Tibial nerve (tissue), 4 donors: ENCODE measurements around the gene APEH. TPM values are rescaled to one million over a fixed set of nuclear protein-coding genes. Genes with fewer than 3 reads are reported as not detected.

ENCODE experiments used
- DNase-seq, 2 donors: peaks; one replicate each; pipeline ENCODE4 v3.0.0-alpha.2; 2019; ENCODE audit warnings: low spot score in 2 of 2
- H3K27ac ChIP-seq, 4 donors: fragments of 200-600 bp; sonication (generic) in 3 of 4; one replicate each; pipeline ENCODE4 v1.5.1; 2017 to 2019; ENCODE audit warnings: mild to moderate bottlenecking in 1 of 4
- H3K27me3 ChIP-seq, 2 donors: fragments of 200-600 bp; sonication (generic) in 1 of 2; one replicate each; pipeline versions ENCODE4 v1.5.1 to v1.6.0; 2017 to 2019
- H3K36me3 ChIP-seq, 3 donors: fragments of 200-600 bp; sonication (generic); one replicate each; pipeline ENCODE4 v1.5.1; 2018 to 2019
- H3K4me1 ChIP-seq, 4 donors: fragments of 200-600 bp; sonication (generic) in 3 of 4; one replicate each; pipeline ENCODE4 v1.5.1; 2017 to 2019
- H3K4me3 ChIP-seq, 4 donors: fragments of 200-600 bp; sonication (generic) in 3 of 4; one replicate each; pipeline ENCODE4 v1.5.1; 2017 to 2019; ENCODE audit warnings: mild to moderate bottlenecking in 1 of 4, moderate library complexity in 1 of 4
- H3K9me3 ChIP-seq, 4 donors: fragments of 200-600 bp; sonication (generic) in 3 of 4; one replicate each; pipeline ENCODE4 v1.5.1; 2017 to 2019
- EP300 ChIP-seq, 2 donors: sonication (generic); formaldehyde crosslinking; IDR thresholded peaks; one replicate each; pipeline ENCODE4 v1.6.1; 2017; ENCODE audit warnings: antibody characterized with exemption in 2 of 2, mild to moderate bottlenecking in 1 of 2
- POLR2A ChIP-seq, 2 donors: fragments of 450-650 bp; IDR thresholded peaks; one replicate each; pipeline ENCODE4 v1.6.1; 2017; ENCODE audit warnings: antibody characterized with exemption in 2 of 2, mild to moderate bottlenecking in 2 of 2, moderate library complexity in 2 of 2
- WGBS, 2 donors: methylation state at CpG; one replicate each; pipeline ENCODE4 v1.1.5; 2018; 5-methylcytosine and 5-hydroxymethylcytosine counted together
- total RNA-seq, 4 donors: library from RNA; depleted of rRNA; stranded (reverse); fragments of >200 nt; gene quantifications; one replicate each; pipeline ENCODE4 v1.1.0, GENCODE V29; 2016
- TF ChIP-seq, protein P1 (sequence below), 5 experiments: fragments of 200-600 bp in 3 of 5; fragments of 450-650 bp in 2 of 5; sonication (generic) in 3 of 5; IDR thresholded peaks; one replicate each; pipeline ENCODE4 v1.5.1; 2016 to 2019; ENCODE audit warnings: antibody characterized with exemption in 5 of 5, mild to moderate bottlenecking in 3 of 5, moderate library complexity in 2 of 5

APEH gene
- total RNA-seq, 4 donors from 2014 or later: 64.0 to 77.7 (median 65.8) TPM

DNA sequence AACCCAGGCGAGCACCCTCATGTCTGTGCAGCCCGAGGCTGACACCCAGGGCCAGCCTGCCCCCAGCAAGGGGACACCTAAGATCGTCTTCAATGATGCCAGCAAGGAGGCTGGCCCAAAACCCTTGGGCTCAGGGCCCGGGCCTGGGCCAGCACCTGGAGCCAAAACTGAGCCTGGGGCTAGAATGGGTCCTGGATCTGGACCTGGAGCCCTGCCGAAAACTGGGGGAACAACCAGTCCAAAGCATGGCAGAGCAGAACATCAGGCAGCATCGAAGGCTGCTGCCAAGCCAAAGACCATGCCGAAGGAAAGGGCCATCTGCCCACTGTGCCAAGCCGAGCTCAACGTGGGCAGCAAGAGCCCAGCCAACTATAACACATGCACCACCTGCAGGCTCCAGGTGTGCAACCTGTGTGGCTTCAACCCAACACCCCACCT lies 31.4 kb upstream of the APEH start:
- Histone ChIP-seq H3K4me3 (no peak overlapping the region), H3K27me3 (no peaks in the 10 kb centered on the region), H3K4me1 (no peaks in the 10 kb centered on the region), H3K9me3 (no peaks in the 10 kb centered on the region), H3K36me3 (peaks cover 0 to 14% (median 0%) of the 10 kb centered on the region in 3 donors), H3K27ac (no peak overlapping the region)
- TF ChIP-seq POLR2A (IDR thresholded peaks at IDR 0.05) (no peak), EP300 (IDR thresholded peaks at IDR 0.05) (no peak)
- TF ChIP-seq, protein P1, sequence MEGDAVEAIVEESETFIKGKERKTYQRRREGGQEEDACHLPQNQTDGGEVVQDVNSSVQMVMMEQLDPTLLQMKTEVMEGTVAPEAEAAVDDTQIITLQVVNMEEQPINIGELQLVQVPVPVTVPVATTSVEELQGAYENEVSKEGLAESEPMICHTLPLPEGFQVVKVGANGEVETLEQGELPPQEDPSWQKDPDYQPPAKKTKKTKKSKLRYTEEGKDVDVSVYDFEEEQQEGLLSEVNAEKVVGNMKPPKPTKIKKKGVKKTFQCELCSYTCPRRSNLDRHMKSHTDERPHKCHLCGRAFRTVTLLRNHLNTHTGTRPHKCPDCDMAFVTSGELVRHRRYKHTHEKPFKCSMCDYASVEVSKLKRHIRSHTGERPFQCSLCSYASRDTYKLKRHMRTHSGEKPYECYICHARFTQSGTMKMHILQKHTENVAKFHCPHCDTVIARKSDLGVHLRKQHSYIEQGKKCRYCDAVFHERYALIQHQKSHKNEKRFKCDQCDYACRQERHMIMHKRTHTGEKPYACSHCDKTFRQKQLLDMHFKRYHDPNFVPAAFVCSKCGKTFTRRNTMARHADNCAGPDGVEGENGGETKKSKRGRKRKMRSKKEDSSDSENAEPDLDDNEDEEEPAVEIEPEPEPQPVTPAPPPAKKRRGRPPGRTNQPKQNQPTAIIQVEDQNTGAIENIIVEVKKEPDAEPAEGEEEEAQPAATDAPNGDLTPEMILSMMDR (IDR thresholded peaks at IDR 0.05): no peak
- DNase-seq: no peak
- 94 to 96% methylated on average over 4 to 8 of the region's 9 CpGs for WGBS, 2 donors

GRCh38 chr3:49644684-49645083 lies 29.5 kb upstream of the APEH start:
- no peak overlapping the region for H3K4me3 ChIP-seq
- peaks cover 0 to 14% (median 0%) of the 10 kb centered on the region in 3 donors for H3K36me3 ChIP-seq
- WGBS, 2 donors: 81 to 87% methylated on average over 7 to 8 of the region's 8 CpGs
- H3K27ac ChIP-seq: no peak overlapping the region
- DNase-seq: no peak
- no peaks in the 10 kb centered on the region for H3K4me1 ChIP-seq
- H3K9me3 ChIP-seq: no peaks in the 10 kb centered on the region
- TF ChIP-seq EP300 (IDR thresholded peaks at IDR 0.05) (no peak), POLR2A (IDR thresholded peaks at IDR 0.05) (no peak)
- TF ChIP-seq, protein P1 (IDR thresholded peaks at IDR 0.05): no peak
- no peaks in the 10 kb centered on the region for H3K27me3 ChIP-seq

- TF ChIP-seq POLR2A (IDR thresholded peaks at IDR 0.05): no peak
- no peak for TF ChIP-seq EP300 (IDR thresholded peaks at IDR 0.05)
- TF ChIP-seq, protein P1 (IDR thresholded peaks at IDR 0.05): no peak
- no peak for DNase-seq
- no peaks in the 10 kb centered on the region for H3K4me1 ChIP-seq
- 81 to 84% methylated on average over 3 of the region's 3 CpGs for WGBS, 2 donors
- H3K27me3 ChIP-seq: no peaks in the 10 kb centered on the region
- peaks cover 0 to 18% (median 0%) of the 10 kb centered on the region in 3 donors for H3K36me3 ChIP-seq
- H3K4me3 ChIP-seq: no peak overlapping the region
- no peak overlapping the region for H3K27ac ChIP-seq
- no peaks in the 10 kb centered on the region for H3K9me3 ChIP-seq
These were observed 27.9 kb upstream of the APEH start for GRCh38 chr3:49646236-49646635.

DNA sequence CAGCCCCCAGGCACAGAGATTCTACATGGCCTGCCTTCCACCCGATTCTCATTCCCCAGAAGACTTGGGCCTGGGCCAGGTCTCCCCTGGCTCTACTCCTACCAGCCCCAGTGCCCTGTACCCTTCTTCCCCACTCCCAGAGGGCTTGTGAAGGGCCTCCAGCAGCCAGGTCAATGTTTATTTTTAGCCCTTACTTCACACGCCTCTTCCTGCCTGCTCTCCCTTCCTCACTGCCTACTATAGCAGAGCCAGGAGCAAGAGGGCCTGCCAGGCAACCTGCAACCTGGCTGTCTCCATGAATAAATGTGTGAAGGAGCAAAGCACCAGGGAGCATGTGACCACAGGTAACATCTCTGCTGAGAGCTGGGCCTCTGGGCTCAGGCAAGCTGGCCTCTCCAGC lies 26.4 kb upstream of the APEH start:
- no peak for DNase-seq
- Histone ChIP-seq H3K36me3 (peaks cover 0 to 23% (median 0%) of the 10 kb centered on the region in 3 donors), H3K27me3 (no peaks in the 10 kb centered on the region), H3K9me3 (no peaks in the 10 kb centered on the region), H3K4me3 (no peak overlapping the region), H3K27ac (no peak overlapping the region), H3K4me1 (no peaks in the 10 kb centered on the region)
- no peak for TF ChIP-seq POLR2A (IDR thresholded peaks at IDR 0.05)
- no peak for TF ChIP-seq EP300 (IDR thresholded peaks at IDR 0.05)
- TF ChIP-seq, protein P1 (IDR thresholded peaks at IDR 0.05): no peak
- WGBS, 2 donors: 62 to 71% methylated on average over 2 of the region's 2 CpGs

DNA sequence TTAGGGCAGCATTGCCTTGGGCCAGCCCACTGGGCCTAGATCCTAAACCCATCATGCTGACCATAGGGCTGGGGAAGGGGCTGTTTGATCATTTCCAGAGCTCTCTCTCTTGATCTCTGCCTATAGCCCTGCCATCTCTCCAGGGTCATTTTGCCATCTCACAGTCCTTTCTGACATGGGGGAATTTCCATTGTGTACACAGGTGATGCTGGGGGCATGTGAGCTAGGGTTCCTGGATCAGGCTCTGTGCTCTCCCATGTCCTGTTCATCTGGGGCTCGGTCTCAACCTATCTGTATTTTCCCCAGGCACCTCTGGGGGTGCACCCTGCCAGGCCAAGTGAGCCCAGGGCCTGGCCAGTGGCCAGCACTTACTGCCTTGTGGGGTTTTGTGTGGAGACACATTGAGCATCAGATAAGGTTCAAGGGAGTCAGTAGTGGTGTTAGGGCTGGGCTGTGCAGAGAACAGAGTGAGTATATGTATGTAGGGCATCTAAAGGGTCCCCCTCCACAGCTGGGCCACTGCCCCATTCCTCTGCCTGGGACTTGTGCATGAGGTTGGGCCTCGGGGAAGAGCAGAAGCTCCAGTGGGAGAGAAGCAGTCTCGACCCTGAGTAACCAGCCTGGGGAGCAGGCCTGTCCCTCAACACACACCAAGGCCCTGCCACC lies 25.7 kb upstream of the APEH start:
- TF ChIP-seq, protein P1 (IDR thresholded peaks at IDR 0.05): no peak
- TF ChIP-seq EP300 (IDR thresholded peaks at IDR 0.05) (no peak), POLR2A (IDR thresholded peaks at IDR 0.05) (no peak)
- H3K27ac ChIP-seq: no peak overlapping the region
- no peaks in the 10 kb centered on the region for H3K4me1 ChIP-seq
- H3K4me3 ChIP-seq: no peak overlapping the region
- no peaks in the 10 kb centered on the region for H3K27me3 ChIP-seq
- WGBS, 2 donors: 75 to 82% methylated on average over 2 to 3 of the region's 3 CpGs
- peaks cover 0 to 20% (median 0%) of the 10 kb centered on the region in 3 donors for H3K36me3 ChIP-seq
- DNase-seq: no peak
- H3K9me3 ChIP-seq: no peaks in the 10 kb centered on the region
